Measurements from ENCODE around the gene MCTP1.
"Not testable (repeated sequence)": the region's sequence is repeated elsewhere in the genome, so short reads cannot be mapped to it uniquely, and the experiment has no call there.

Gene MCTP1

DNA sequence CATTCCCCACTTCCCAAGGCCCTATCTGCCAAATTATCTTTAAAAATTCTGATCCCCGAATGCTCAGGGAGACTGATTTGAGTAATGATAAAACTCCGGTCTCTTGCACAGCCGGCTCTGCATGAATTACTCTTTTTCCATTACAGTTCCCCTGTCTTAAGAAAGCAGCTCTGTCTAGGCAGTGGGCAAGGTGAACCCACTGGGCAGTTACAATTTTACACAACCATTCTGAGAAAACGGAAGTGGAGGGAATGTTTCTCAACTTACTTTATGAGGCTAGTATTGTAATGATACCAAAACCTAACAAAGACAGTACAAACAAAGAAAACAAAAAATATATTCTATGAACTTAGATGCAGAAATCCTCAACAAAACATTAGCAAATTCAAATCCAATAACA, 100.0 kb downstream of the MCTP1 start:
- DNase-seq (ENCODE audit: low read depth, low spot score): no peak

DNA sequence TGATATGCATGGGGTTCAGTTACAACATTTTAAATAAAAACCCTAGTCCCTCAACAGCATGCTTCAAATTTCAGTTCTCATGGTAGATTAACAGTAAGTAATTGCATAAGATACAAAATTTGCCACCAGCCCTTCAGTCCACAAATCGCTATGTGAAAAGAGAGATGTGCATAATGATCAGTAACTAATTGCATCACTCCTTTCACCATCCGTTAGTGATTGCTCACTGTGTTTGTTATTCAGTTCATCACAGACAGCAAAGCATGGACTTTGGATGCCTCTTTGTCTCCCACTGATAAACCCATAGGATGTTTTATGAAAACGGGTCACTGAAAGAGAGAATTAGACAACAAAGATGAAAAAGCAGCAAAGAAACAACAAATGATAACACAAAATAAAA, 103.2 kb downstream of the MCTP1 start:
- DNase-seq (ENCODE audit: low read depth, low spot score): no peak

DNA sequence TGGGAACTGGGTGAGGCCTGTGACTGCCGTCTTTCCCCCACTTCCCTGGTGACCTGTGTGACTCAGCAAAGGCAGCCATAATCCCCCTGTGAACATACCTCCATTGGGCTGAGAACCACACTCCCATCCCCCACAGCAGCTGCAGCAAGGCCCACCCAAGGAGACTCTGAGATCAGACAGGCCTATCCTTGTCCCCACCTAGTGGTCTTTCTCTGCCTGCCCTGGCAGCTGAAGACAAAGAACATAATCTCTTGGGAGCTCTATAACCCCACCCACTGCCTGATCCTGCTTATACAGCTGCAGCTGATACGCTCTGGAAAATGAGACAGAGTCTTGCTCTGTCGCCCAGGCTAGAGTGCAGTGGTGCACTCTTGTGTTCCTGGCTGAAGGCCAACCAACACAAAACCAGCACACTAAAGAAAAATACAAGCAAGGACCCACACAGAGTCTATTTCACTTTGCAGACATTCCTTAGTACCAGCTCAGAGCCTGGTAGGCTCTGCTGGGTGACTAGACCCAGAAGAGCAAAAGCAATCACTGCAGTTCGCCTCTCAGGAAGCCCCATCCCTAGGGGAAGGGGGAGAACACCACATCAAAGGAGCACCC, 106.7 kb downstream of the MCTP1 start:
- no peak for DNase-seq (ENCODE audit: low read depth, low spot score)

DNA sequence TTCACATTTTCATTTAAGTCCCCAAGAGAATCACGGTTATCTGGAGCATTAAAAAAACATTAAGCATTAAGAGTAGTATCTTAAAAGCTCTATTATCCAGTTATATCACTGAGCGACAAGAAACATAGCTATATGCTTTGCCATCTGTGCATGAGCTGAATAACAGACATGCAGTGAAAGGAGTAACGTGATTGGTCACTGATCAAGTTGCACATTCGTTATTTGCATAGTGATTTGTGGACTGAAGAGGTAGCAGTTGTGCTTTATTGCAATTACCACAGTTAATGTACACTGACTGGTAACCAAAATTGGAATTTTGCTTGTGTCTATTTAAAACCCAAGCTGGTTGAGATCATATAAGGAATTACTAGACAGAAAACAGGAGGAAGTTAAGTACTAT, 107.4 kb downstream of the MCTP1 start:
- DNase-seq (ENCODE audit: low read depth, low spot score): no peak

DNA sequence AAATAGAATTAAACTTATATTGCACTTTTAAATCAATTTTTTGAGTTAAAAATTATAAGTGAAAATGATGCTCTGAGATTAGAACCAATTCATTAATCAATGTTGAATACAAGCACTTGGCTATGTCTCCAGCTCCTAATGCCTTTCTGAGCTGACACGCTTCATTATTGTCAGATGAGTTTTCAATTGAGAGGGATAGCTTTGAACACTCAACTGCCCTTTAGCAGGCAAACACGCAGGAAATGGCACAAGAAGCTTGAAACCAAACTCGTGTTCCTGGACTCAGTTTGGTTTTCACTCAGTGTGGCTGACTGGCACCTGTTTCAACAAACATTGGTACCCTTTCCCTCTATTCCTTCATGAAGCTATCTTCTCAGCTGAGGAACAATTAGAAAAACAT, 109.8 kb downstream of the MCTP1 start:
- no peak for DNase-seq (ENCODE audit: low read depth, low spot score)

DNA sequence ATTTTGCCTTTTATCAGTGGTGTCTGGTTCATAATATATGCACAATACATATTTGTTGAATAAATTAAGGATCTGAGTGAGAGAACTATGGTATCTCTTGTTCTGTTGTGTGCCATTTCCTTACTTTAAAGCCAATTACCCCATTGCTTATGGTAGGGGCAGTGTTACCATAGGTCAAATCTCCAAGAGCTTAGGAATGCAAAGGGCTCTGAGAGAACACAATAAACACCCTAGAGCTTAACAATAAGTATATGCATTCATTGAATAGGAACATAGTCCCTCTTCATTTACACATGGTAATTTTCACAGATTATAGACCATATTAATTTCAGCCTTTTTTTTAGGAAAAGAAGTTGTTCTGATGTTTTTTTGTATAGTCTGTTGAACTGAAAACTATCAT, 112.2 kb downstream of the MCTP1 start:
- no peak for DNase-seq (ENCODE audit: low read depth, low spot score)

DNA sequence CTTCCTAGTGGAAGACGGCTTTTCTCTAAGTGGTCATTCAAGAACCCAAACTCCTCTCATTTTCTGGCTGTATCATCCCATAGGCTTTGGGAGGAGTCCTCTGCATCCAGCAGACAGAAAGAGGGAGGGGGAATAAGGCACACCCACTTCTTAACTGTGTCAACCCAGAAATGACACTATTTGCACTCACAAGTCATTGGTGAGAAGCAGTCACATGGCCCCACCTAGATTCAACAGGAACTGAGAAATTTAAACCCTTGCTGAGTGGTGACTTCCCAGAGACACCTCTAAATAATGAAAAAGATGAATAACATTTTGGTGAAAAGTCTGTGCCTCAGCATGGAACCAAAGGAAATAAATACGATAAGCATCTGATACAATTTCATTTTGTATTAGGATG, 120.0 kb downstream of the MCTP1 start:
- no peak for DNase-seq (ENCODE audit: low read depth, low spot score)

DNA sequence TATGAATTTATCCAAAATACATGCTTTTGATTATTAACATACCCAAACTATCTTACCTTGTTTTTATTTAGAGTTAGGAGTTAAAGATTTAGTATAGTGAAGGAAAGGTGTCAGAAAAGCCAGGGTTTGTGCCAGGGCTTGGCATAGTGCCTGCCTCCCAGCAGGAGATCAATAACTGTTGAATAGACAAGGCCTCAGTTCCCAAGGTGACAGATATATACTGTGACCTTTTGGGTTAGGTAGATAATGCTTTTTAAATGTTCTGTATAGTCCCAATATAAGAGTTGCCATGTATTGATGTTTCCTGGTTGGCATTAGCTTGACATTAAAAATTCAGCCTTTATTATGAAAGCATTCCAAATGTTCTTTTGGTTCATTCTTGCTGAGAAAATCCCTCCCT, 121.8 kb downstream of the MCTP1 start:
- DNase-seq (ENCODE audit: low read depth, low spot score): no peak

DNA sequence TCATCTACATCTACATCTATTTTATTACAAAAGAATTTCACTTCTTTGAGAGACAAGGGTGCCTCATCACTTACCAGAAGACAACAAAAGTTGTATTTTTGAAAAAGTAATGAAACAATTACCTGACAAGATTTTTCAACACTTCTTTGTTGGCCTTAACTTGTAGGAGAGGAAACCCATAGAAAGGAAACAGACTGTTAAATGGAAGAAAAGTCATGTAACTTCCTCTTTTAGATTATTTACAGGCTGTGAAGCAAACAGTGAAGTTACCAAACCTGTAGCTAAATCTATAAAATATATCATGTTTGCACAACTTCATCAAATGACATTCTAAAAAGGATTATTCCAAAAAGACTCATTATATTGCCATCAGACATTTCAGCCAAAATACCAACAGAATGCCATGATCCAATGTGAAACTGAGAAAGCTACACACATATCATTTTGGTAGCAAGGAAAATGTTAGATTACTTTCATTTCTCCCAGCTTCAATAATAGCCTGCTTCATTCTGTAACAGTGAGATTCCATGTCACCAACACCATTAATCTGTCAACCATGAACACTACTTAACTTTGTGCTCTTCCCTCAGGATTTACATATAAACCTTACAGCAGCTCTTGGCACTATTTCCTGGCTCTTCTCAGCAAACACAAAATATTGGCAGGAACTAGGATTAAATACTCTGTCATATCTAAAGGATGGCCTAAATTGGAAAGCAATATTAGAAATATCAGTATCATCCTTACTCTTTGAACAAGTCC, 122.5 kb downstream of the MCTP1 start:
- DNase-seq (ENCODE audit: low read depth, low spot score): no peak

DNA sequence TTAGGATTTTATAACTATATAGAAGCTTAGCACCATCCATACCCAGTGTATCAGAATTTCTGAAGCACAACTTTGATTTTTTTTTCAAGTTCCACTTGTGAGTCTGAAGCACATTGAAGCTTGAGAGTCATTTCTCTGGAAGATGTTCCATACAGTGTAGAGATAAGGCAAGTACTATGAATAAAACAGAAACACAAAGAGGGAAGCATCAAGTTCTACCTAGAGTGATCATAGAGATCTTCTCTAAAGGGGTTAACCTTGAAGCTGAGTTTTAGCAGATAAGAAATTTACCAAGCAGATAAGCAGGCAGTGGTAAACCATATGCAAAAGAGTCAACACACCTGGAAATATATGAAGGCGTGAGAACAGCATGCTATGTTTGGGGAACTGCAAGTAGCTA, 125.3 kb downstream of the MCTP1 start:
- no peak for DNase-seq (ENCODE audit: low read depth, low spot score)

DNA sequence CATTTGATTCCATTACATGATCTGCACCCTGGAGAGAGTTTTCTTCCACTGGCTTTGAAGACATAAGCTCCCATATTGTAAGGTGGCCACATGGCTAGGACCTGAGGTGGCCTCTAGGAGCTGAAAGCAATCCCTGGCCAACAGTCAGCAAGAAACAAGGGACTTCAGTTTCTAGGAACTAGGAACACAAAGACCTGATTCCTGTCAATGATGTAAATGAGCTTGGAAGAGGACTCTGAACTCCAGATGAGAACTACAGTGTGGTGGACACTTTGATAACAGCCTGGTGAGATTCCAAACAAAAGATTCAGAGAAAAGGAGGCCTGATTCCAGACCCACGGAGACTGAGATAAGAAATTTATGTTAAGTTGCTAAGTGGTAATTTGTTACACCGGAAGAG, 129.0 kb downstream of the MCTP1 start:
- no peak for DNase-seq (ENCODE audit: low read depth, low spot score)

DNA sequence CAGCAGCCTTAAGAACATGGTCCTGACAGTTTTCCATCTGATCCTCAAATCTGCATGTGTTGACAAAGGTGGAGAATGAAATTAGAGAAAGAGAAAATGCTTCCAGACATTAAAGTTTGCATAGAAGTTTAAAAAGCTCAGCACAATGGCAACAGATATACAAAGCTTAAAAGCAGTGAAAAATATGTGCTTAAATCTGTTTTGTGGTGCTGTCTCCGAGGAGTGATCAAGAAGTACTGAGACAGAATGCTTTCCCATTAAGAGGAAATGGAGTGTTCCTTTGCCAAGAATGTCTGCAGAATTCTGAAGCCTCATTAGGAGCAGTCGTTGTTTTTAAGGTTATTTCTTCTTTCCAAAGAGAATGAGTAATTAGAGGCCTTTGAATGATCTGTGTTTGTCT, 131.4 kb downstream of the MCTP1 start:
- DNase-seq (ENCODE audit: low read depth, low spot score): no peak

DNA sequence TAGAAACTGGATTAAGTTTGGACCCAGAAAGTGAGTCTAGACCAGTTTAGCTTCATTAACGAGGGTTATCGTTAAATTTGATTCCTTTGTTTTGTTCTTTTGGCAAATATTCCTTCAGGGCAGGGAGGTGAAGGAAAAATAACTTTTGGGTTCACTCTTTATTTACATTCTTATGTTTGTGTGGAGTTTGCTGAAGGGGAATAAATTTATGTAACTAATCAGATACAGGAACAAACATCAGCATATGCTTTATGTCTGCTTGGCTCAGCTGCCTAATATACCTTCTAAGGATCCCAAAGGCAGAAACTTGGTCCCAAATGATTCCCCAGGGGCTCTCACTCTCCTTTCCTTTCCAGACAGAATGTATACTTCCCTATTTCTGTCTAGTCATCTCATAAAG, 132.4 kb downstream of the MCTP1 start:
- DNase-seq (ENCODE audit: low read depth, low spot score): no peak

DNA sequence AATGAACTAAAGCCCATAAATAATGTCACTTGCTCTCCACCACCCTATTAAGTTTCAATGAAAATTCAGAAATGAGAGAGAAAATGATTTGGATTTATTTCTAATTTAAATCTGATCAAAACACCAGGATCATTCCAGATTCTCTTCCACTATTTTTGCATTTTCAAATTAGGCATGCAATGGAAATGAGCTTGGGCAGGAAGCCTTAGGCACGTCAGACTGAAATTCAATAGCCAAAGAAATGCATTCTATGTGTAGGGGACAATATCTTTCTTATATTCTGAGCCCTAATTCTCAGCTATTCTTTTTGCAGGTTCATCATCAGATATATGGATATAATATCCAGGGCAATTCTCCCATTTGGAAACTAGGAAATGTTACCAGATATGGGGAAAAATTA, 132.8 kb downstream of the MCTP1 start:
- DNase-seq (ENCODE audit: low read depth, low spot score): no peak

DNA sequence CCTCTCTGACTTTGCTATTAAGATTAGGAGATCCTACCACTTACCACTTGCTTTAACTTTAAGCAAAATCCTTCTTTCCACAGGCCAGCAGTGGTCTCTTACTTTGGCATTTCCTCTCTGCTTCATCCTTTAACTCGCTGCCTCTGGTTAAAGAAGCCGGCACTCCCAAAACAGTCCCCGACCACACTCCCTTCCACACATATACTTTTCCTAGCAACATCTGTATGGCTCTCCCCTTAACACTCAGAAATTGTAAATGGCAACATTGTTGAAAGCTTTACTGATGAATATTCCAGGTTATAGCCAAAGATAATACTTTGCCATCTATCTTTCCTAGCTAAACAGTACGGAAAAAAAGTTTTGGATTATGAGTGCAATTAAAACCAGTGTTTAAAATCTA, 133.2 kb downstream of the MCTP1 start:
- DNase-seq (ENCODE audit: low read depth, low spot score): no peak

DNA sequence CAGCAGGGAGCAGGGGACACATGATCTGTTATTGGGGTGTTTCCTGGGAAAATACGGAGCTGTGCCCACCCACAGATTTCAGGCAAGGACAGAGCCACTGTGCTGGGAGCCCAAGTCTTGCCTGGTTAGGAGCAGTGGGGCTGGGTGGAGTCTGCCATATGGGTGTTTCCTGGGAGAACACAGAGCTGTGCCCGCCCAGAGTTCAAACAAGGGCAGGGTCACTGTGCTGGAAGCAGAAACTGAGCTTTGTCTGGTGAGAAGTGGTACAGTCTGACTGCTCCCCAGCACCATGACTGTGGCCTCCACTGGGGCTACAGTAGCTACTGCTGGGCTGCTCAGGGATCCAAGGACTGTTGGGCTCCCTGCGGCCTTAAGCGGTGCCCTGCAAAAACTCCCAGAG, 135.5 kb downstream of the MCTP1 start:
- DNase-seq (ENCODE audit: low read depth, low spot score): no peak

DNA sequence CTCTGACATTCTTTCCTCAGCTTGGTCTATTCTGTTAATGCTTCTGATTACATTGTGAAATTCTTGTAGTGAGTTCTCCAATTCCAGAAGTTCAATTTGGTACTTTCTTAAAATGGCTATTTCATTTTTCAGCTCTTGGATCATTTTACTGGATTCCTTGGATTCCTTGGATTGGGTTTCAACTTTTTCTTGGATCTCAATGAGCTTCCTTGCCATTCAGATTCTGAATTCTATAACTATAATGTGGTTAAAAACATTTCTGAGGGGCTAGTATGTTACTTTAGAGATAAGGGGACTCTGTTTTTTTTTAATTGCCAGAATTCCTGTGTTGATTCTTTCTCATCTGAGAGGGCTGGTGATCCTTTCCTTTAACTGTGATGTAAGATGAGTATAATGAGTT, 136.4 kb downstream of the MCTP1 start:
- DNase-seq (ENCODE audit: low read depth, low spot score): no peak

DNA sequence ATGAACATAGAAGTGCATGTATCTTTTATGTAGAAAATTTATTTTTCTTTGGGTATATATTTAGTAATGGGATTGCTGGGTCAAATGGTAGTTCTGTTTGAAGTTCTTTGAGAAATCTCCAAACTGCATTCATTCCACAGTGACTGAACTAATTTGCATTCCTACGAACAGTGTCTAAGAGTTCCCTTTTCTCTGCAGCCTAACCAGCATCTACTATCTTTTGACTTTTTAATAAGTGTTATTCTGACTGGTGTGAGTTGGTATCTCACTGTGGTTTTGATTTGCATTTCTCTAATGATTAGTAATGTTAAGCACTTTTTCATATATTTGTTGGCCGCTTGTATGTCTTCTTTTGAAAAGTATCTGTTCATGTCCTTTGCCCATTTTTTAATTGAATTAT, 141.0 kb downstream of the MCTP1 start:
- DNase-seq (ENCODE audit: low read depth, low spot score): not testable (repeated sequence)

DNA sequence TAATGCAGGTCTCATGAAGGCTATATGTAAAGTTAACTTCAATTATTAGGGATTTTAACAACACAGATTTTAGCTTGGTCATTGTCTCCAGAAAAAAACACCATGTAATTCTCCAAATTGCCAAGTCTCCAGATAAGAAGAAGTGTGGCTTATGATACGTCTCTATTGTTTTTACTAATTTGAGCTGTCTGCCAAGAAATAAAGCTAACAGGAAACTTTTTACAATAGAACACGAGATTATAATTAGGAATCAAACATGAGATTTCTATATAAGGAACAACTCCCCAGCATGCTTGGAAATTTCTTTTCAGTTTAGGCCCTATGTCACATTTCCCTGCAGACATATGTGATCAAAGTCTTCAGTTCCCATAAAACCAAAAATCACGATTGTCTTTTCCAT, 142.7 kb downstream of the MCTP1 start:
- DNase-seq (ENCODE audit: low read depth, low spot score): no peak

DNA sequence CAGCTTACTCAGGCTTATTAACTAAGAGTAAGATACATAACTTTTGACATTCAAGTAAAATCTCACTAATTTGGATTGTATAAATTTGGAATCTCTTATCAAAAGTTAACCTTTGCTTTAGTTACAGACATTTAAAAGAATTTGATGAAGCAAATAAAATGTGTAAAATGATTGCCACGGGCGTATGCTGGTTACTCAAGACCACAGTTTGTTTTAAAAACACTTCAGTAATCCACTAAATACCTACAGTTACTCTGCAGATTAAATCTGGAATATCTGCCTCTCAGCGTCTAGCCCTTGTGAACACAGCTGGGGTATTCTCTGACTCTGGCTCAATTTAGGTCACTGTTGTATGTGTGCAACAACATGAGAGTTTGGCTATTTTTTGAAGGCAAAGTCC, 143.8 kb downstream of the MCTP1 start:
- DNase-seq (ENCODE audit: low read depth, low spot score): no peak

DNA sequence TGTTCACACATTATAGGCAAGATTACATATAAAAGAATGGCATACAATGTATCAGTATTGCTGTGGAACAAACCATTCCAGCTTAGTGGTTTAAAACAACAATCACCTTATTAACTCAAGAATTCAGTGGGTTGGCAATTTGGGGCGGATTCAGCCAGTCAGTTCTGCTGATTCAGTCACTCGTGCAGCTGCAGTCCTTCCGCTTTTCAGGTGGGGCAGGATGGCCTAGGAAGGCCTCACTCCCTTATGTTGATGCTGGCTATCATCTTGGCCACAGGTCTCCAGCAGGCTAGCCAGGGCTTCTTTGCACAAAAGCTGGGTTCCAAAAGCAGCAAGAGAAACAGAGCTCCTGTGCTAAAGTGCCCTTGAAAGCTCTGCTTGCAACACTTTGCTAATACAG, 150.6 kb downstream of the MCTP1 start:
- no peak for DNase-seq (ENCODE audit: low read depth, low spot score)

DNA sequence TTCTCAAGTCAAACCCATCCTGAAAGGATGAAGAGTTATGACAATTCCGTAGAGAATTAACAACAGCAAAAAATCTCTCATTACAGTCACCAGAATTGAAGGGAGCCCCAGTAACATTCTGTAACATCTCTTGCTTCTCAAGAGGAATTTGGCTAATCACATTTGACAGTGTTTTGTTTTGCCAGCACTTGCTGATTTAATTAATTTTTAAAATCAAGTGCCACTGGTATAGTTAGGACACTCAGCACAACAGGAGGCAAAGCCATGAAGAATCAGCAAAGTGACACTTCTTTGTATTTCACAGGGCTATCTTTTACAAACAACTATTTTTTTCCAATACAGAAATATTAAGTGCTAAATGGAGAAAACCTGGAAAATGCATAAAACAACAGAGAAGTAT, 152.8 kb downstream of the MCTP1 start:
- no peak for DNase-seq (ENCODE audit: low read depth, low spot score)

DNA sequence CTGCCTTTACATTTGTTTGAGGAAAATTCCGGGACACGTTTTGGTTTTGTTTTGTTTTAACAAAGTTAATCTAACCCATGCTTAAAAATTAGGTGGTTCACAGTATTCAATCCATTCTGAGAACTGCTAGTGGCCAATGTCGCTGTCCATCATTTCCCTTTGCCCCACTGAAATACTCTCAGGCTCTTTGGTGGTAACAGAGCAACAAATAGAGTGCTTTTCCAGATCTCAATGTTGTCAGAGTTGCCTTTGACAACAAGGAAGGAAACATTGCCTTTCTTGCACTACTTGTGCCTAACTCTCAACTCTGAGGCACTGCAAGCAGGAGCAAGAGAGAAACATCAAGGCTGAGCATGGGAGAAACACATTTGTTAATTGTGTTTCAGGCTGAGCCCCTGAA, 154.0 kb downstream of the MCTP1 start:
- DNase-seq (ENCODE audit: low read depth, low spot score): no peak

DNA sequence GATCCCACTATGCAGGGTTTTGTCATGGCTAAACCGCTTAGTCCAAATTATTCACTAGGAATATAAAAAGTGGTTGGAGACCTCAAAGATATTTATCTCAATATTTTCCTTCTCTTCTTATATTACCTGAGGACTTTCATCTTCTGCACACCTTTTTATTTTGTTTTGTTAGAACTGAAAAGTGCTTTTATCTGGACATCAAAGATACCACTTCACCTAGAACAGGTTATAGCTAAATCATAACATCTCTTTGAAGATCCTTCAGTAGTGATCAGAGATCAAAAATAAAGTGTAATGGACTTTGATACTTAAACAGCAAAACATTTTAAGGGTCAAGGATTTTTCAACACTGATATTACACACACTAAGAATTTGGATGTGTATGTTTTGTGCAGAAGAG, 160.2 kb downstream of the MCTP1 start:
- DNase-seq (ENCODE audit: low read depth, low spot score): no peak

Measured in activated CD4-positive, CD25-positive, alpha-beta regulatory T cell treated with anti-CD3 and anti-CD28 coated beads, Interleukin-2, amount 50 U/mL, for 16 hours (primary cell).